Middle frontal gyrus (tissue), 1 donor: ENCODE measurements around the gene SLC26A2.

Experiments used
- DNase-seq: peaks from one replicate; pipeline ENCODE4 v3.0.0-alpha.2; 2015; ENCODE audit warnings: low spot score; ENCODE audit errors: extremely low spot score

Gene SLC26A2

GRCh38 chr5:149961186-149961685 lies 678 bp downstream of the SLC26A2 start:
- DNase-seq, result no peak

GRCh38 chr5:149961957-149962409 lies 1.4 kb downstream of the SLC26A2 start:
- no peak for DNase-seq

- no peak for DNase-seq
These were observed 2.2 kb downstream of the SLC26A2 start for GRCh38 chr5:149962601-149963300.

GRCh38 chr5:149963729-149964128 lies 3.2 kb downstream of the SLC26A2 start:
- no peak for DNase-seq

- DNase-seq, result no peak
These were observed 6.4 kb downstream of the SLC26A2 start for GRCh38 chr5:149966946-149967345.

- no peak for DNase-seq
These were observed 8.8 kb downstream of the SLC26A2 start for GRCh38 chr5:149969181-149969930.

- DNase-seq, result no peak
These were observed 14.9 kb downstream of the SLC26A2 start for GRCh38 chr5:149975409-149975808.

- DNase-seq, result no peak
These were observed 19.3 kb downstream of the SLC26A2 start for GRCh38 chr5:149979896-149980295.

GRCh38 chr5:149981206-149981605 lies 20.6 kb downstream of the SLC26A2 start:
- no peak for DNase-seq

- DNase-seq, result no peak
These were observed 21.9 kb downstream of the SLC26A2 start for GRCh38 chr5:149982505-149982904.

- no peak for DNase-seq
These were observed 27.6 kb downstream of the SLC26A2 start for GRCh38 chr5:149988126-149988525.

- DNase-seq, result peak; percentile 44
These were observed 30.2 kb downstream of the SLC26A2 start for GRCh38 chr5:149990518-149991376.

GRCh38 chr5:149993471-149993870 lies 32.9 kb downstream of the SLC26A2 start:
- no peak for DNase-seq

GRCh38 chr5:149995385-149996204 lies 35.0 kb downstream of the SLC26A2 start:
- DNase-seq, result peak; percentile 15

GRCh38 chr5:149996205-149996890 lies 35.8 kb downstream of the SLC26A2 start:
- no peak for DNase-seq

GRCh38 chr5:149998281-149998680 lies 37.7 kb downstream of the SLC26A2 start:
- DNase-seq, result no peak

- no peak for DNase-seq
These were observed 38.8 kb downstream of the SLC26A2 start for GRCh38 chr5:149999359-149999758.

- DNase-seq, result no peak
These were observed 39.3 kb downstream of the SLC26A2 start for GRCh38 chr5:149999866-150000255.

- peak; percentile 88 for DNase-seq
These were observed 39.9 kb downstream of the SLC26A2 start, which contains the start of the genes HMGXB3 and TIGD6 for GRCh38 chr5:150000256-150000989. Gene HMGXB3, plus strand, starts transcription at chr5:150000739. Its CDS starts 4,114 bp downstream, at chr5:150004853. Gene TIGD6, minus strand, starts transcription at chr5:150000654. Its CDS starts 4,306 bp downstream, at chr5:149996348.
